ENCODE data around the gene AHCYL1.

GRCh38 chr1:110058591-110058990 lies 74.0 kb downstream of the AHCYL1 start:
- TF ChIP-seq CTCF (IDR thresholded peaks at IDR 0.05), result no peak
- no peak for TF ChIP-seq POLR2A (IDR thresholded peaks at IDR 0.05)
